ENCODE results near the gene LONP2. TPM values are rescaled to one million over a fixed set of nuclear protein-coding genes. Genes with fewer than 3 reads are reported as not detected.

Gene LONP2
- total and polyA plus RNA-seq, 2 experiments from 2014 or later: 12.4 to 25.2 TPM

- TF ChIP-seq ZNF114 (CRISPR knock-in tag; IDR thresholded peaks at IDR 0.05): no peak
- TF ChIP-seq CREB1 (CRISPR knock-in tag; IDR thresholded peaks at IDR 0.05; ENCODE audit: low read depth): no peak
- no peak for TF ChIP-seq NANOG (IDR thresholded peaks at IDR 0.05; ENCODE audit: borderline replicate concordance)
- TF ChIP-seq EZH2 (IDR thresholded peaks at IDR 0.05; ENCODE audit: low read depth, unreplicated experiment): no peak
- TF ChIP-seq POLR2AphosphoS5 (IDR thresholded peaks at IDR 0.05; ENCODE audit: low read depth): no peak
- TF ChIP-seq REST (IDR thresholded peaks at IDR 0.05; ENCODE audit: unreplicated experiment): no peak
These were observed 27.6 kb downstream of the LONP2 start (continued) for GRCh38 chr16:48271728-48272127.

- no peak overlapping the region for H3K4me2 ChIP-seq
- peaks cover 5% of the 10 kb centered on the region; the same call in 1 of the 3 replicates for H3K36me3 Mint-ChIP-seq (ENCODE audit: low read depth)
- no peaks in the 10 kb centered on the region; the same call in 1 of the 2 replicates for H4K20me1 ChIP-seq (replicated peaks; ENCODE audit: insufficient read depth)
- no peaks in the 10 kb centered on the region for H3K9me2 ChIP-seq (ENCODE audit: insufficient read depth)
- no peak overlapping the region for H3K27ac ChIP-seq (ENCODE audit: low read depth)
- H3K27ac Mint-ChIP-seq: no peak overlapping the region
- no peak for ATAC-seq
- H3K36me3 ChIP-seq (ENCODE audit: insufficient read depth): no peaks in the 10 kb centered on the region
- H3F3A ChIP-seq (replicated peaks; ENCODE audit: low read depth): no peaks in the 10 kb centered on the region
- no peak for DNase-seq (ENCODE audit: low spot score)
- peaks cover 20% of the 10 kb centered on the region for H3K4me1 Mint-ChIP-seq
- H3K27me3 Mint-ChIP-seq (ENCODE audit: insufficient read depth, low read depth, poor library complexity): peaks cover 2% of the 10 kb centered on the region
- no peak overlapping the region for H2AFZ ChIP-seq
- H3K4me1 ChIP-seq (ENCODE audit: insufficient read depth): peaks cover 19% of the 10 kb centered on the region
- no peak overlapping the region for H3K4me3 Mint-ChIP-seq
- H3K4me3 ChIP-seq: no peak overlapping the region
- no peaks in the 10 kb centered on the region for H3K79me2 ChIP-seq (replicated peaks; ENCODE audit: insufficient read depth)
- H3K9me3 Mint-ChIP-seq: no peaks in the 10 kb centered on the region
- H3K27me3 ChIP-seq (ENCODE audit: insufficient read depth): no peaks in the 10 kb centered on the region
- TF ChIP-seq JUNB (IDR thresholded peaks at IDR 0.05; ENCODE audit: unreplicated experiment) (no peak), CREB1 (CRISPR knock-in tag; IDR thresholded peaks at IDR 0.05; ENCODE audit: low read depth) (no peak), EZH2phosphoT487 (IDR thresholded peaks at IDR 0.05; ENCODE audit: unreplicated experiment) (no peak), ZNF114 (CRISPR knock-in tag; IDR thresholded peaks at IDR 0.05) (no peak), REST (IDR thresholded peaks at IDR 0.05; ENCODE audit: unreplicated experiment) (no peak), ZNF462 (CRISPR knock-in tag; IDR thresholded peaks at IDR 0.05) (no peak), NANOG (IDR thresholded peaks at IDR 0.05; ENCODE audit: borderline replicate concordance) (no peak), POLR2AphosphoS5 (IDR thresholded peaks at IDR 0.05; ENCODE audit: low read depth) (no peak), ZNF331 (CRISPR knock-in tag; IDR thresholded peaks at IDR 0.05; ENCODE audit: low read depth) (no peak)
These were observed 28.8 kb downstream of the LONP2 start for GRCh38 chr16:48272837-48273421.

Measured in GM23338 (cell line).